Activated B cell treated with CpG ODN at 0.5 μM for 24 hours (primary cell): ENCODE results near the gene IPCEF1. TPM values are rescaled to one million over a fixed set of nuclear protein-coding genes. Genes with fewer than 3 reads are reported as not detected.

Experiments
- ATAC-seq: fragments of 200-7000 bp; cut with Tn5 transposase; one replicate; pipeline ENCODE4 v1.10.0; 2021; ENCODE audit warnings: low read depth, mild to moderate bottlenecking, moderate library complexity
- CTCF ChIA-PET: fragments of 350-600 bp; sonication (Branson Sonifier 250); formaldehyde crosslinking; loops from one replicate; lab custom pipeline; 2021; ENCODE audit warnings: antibody characterized with exemption; lab: Charles Lee
- POLR2A ChIA-PET: fragments of 350-600 bp; sonication (Branson Sonifier 250); formaldehyde crosslinking; loops from one replicate; lab custom pipeline; 2021; ENCODE audit warnings: antibody characterized with exemption; lab: Charles Lee
- DNase-seq: peaks from one replicate; pipeline ENCODE4 v3.0.0; 2022
- H3K27ac Mint-ChIP-seq: one replicate; pipeline ENCODE4 v1.8.0; 2020; ENCODE audit warnings: mixed read lengths
- H3K27me3 Mint-ChIP-seq: one replicate; pipeline ENCODE4 v1.8.0; 2021; ENCODE audit warnings: mixed read lengths
- H3K36me3 Mint-ChIP-seq: one replicate; pipeline ENCODE4 v1.8.0; 2021; ENCODE audit warnings: low read depth, mixed read lengths
- H3K4me1 Mint-ChIP-seq: one replicate; pipeline ENCODE4 v1.8.0; 2021; ENCODE audit warnings: mixed read lengths
- H3K4me3 Mint-ChIP-seq: one replicate; pipeline ENCODE4 v1.8.0; 2020; ENCODE audit warnings: mild to moderate bottlenecking, mixed read lengths
- H3K9me3 Mint-ChIP-seq: one replicate; pipeline ENCODE4 v1.8.0; 2020; ENCODE audit warnings: mixed read lengths
- intact Hi-C: fragments of 100-400 bp; cut with micrococcal nuclease; formaldehyde crosslinking; loops from one replicate; pipeline ENCODE4 v1.15.1; 2024
- total RNA-seq: library from RNA; stranded (reverse); gene quantifications from 2 replicates; pipeline ENCODE4 v1.2.3, GENCODE V29; 2022
- TF ChIP-seq, protein P1 (sequence below): fragments of 200-600 bp; IDR thresholded peaks from one replicate; pipeline ENCODE4 v1.8.0; 2022; ENCODE audit warnings: antibody characterized with exemption, mild to moderate bottlenecking

The IPCEF1 gene
- total RNA-seq, 1 donor from 2014 or later: 2.1 TPM

DNA sequence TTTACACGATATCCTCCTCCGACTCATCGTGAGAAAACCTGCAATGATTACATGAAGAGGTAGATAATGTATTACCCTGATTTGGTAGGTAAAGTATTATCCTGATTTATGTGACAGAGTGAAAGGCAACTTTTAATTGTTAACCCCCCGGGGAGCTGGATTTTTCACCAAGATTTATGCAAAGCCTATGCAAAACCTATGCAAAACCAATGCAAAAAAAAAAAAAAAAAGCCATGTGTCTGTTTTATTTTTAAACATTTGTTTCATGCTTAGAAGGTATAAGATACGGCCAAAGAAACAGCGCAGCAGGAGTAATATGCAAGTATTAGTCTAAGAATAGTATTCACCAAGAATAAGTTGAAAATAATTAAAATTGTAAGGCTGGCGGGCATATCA lies 109.9 kb downstream of the IPCEF1 start:
- ATAC-seq: no peak

DNA sequence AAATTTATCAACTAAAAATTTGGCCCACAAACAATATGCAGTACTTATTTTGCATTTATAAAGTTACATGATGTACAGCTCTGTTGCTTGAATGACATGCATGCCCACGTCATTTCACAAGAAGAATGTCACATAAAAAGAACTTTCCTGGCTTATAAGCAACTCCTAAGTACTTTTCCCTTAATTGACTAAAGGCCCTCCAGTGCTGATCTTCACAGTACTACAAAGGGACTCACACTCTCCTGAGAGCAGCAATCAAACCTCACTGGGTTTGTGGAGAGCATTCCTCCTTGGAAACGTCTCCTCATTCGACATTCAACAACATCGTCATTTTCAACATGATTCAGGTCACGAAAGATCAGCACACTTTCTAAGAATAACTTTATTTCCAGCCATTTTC lies 111.1 kb downstream of the IPCEF1 start:
- ChIA-PET POLR2A (no interaction called here), CTCF (no interaction called here)
- ATAC-seq (no peak), DNase-seq (no peak)
- H3K4me3 Mint-ChIP-seq: no peak overlapping the region
- intact Hi-C loops: no loop called here
- TF ChIP-seq, protein P1, sequence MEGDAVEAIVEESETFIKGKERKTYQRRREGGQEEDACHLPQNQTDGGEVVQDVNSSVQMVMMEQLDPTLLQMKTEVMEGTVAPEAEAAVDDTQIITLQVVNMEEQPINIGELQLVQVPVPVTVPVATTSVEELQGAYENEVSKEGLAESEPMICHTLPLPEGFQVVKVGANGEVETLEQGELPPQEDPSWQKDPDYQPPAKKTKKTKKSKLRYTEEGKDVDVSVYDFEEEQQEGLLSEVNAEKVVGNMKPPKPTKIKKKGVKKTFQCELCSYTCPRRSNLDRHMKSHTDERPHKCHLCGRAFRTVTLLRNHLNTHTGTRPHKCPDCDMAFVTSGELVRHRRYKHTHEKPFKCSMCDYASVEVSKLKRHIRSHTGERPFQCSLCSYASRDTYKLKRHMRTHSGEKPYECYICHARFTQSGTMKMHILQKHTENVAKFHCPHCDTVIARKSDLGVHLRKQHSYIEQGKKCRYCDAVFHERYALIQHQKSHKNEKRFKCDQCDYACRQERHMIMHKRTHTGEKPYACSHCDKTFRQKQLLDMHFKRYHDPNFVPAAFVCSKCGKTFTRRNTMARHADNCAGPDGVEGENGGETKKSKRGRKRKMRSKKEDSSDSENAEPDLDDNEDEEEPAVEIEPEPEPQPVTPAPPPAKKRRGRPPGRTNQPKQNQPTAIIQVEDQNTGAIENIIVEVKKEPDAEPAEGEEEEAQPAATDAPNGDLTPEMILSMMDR: no peak
- H3K9me3 Mint-ChIP-seq: no peaks in the 10 kb centered on the region
- H3K27ac Mint-ChIP-seq: no peak overlapping the region
- H3K27me3 Mint-ChIP-seq: peaks cover 9% of the 10 kb centered on the region
- no peaks in the 10 kb centered on the region for H3K36me3 Mint-ChIP-seq
- peaks cover 21% of the 10 kb centered on the region for H3K4me1 Mint-ChIP-seq

More for the DNA sequence above, 109.9 kb downstream of the IPCEF1 start:
- H3K27ac Mint-ChIP-seq: no peak overlapping the region
- no peak overlapping the region for H3K4me3 Mint-ChIP-seq
- no peaks in the 10 kb centered on the region for H3K9me3 Mint-ChIP-seq
- no peak for DNase-seq
- ChIA-PET CTCF (no interaction called here), POLR2A (no interaction called here)
- no peaks in the 10 kb centered on the region for H3K36me3 Mint-ChIP-seq
- peaks cover 21% of the 10 kb centered on the region for H3K4me1 Mint-ChIP-seq
- intact Hi-C loops: no loop called here
- TF ChIP-seq, protein P1: no peak
- peaks cover 9% of the 10 kb centered on the region for H3K27me3 Mint-ChIP-seq

DNA sequence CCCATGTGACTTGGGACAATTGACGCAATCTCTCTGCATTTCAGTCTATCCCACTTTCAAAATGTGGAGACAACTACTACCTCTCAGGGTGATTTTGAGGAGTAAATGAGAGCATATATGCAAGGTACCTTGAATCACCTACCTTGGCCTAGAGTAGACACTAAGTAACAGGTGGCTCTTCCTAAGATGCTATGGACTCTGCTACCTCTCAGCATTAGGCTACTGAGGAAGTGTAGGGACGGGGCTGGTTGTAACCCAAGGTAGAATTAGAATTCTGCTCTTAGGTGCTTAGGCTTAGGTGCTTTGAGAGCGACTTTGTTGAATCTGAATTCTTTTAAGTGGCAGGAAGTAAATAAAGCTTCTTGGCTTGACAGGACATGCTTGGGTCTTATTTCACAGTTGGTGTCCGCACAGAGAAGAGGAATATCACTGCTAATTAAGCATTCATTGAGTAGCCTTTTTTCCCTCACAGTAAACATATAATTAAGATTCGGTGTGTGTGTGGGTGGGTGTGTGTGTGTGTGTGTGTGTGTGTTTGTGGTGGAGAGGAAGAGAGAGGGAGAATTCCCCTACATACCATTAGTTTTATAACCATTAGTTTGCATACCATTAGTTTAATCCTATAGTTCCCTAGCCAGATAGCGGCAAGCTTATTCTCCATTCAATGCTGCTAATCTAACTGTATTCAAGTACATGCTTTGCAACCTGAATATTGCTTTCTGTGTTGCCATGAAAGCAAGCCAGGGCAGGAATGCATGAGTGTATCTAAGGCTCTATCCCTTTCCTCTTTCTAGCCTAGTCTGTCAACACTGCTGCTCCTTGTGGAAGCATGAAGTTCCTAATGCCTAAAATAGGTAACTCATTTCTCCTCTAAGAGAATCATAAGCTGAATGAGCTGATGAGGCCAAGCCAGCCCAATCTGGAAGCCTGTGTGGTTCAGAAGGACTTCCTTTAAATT lies 112.5 kb downstream of the IPCEF1 start:
- Mint-ChIP-seq H3K27ac (no peak overlapping the region), H3K36me3 (no peaks in the 10 kb centered on the region), H3K27me3 (peaks cover 9% of the 10 kb centered on the region), H3K4me1 (peaks cover 10% of the 10 kb centered on the region), H3K9me3 (no peaks in the 10 kb centered on the region), H3K4me3 (no peak overlapping the region)
- DNase-seq (no peak), ATAC-seq (no peak)
- ChIA-PET POLR2A (no interaction called here), CTCF (no interaction called here)
- TF ChIP-seq, protein P1: no peak
- intact Hi-C loops: no loop called here

DNA sequence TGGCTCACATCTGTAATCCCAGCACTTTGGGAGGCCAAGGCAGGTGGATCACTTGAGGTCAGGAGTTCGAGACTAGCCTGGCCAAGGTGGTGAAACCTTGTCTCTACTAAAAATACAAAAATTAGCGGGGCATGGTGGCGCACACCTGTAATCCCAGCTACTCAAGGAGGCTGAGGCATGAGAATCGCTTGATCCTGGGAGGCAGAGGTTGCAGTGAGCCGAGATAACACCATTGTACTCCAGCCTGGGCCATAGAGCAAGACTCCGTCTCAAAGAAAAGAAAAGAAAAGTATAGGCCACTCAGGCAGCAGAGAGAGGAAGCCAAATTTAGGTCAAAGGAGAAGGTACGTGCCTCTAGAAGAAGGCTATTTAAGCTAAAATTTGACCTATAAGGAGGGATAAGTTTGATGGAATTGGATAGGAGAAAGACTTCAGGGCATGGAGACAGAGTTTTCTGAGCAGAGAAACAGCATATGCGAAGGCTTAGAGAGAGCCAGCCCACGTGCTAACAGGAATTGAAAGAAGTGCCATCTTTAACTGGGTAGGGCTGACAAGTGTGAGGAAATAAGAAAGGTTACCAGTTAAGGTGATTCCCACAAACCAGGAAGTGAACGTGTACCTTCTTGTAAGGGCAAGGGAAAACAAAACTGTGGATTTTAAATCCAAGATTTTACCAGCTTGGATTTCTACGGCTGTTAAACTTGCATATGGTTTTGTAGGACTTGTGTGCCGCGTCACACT lies 113.8 kb downstream of the IPCEF1 start:
- Mint-ChIP-seq H3K36me3 (no peaks in the 10 kb centered on the region), H3K27ac (no peak overlapping the region)
- no peak for DNase-seq

More for the DNA sequence above, 113.8 kb downstream of the IPCEF1 start:
- Mint-ChIP-seq H3K4me3 (no peak overlapping the region), H3K27me3 (peaks cover 9% of the 10 kb centered on the region), H3K4me1 (peaks cover 8% of the 10 kb centered on the region), H3K9me3 (no peaks in the 10 kb centered on the region)
- ChIA-PET POLR2A (no interaction called here), CTCF (no interaction called here)
- intact Hi-C loops: no loop called here
- no peak for ATAC-seq
- TF ChIP-seq, protein P1: no peak
